ENCODE measurements around the gene COPG2.

- TF ChIP-seq CTCF (IDR thresholded peaks at IDR 0.05; ENCODE audit: insufficient read depth, low read length, poor library complexity, severe bottlenecking) (no peak), EZH2phosphoT487 (conservative IDR thresholded peaks at IDR 0.05; ENCODE audit: low read length) (no peak)
Measured at GRCh38 chr7:130700760-130701159, 32.2 kb upstream of the COPG2 start.
